Astrocyte of the spinal cord (primary cell): Measurements from ENCODE around the gene FBRSL1.

ENCODE experiments used
- DNase-seq: peaks from one replicate; pipeline ENCODE4 v3.0.0; 2011; ENCODE audit warnings: low read depth, low spot score
- H3K4me3 ChIP-seq: 2 replicates; pipeline ENCODE4 v1.5.1; 2011; ENCODE audit warnings: low read depth, mild to moderate bottlenecking, low read length, moderate library complexity
- CTCF ChIP-seq: IDR thresholded peaks from 2 replicates; pipeline ENCODE4 v1.5.1; 2012; ENCODE audit warnings: low read depth, mild to moderate bottlenecking, low read length, inconsistent platforms
- in situ Hi-C: cut with HindIII; loops from 2 replicates; pipeline ENCODE4 v1.10.0; 2017; ENCODE audit warnings: low sequenced_read_pairs

The FBRSL1 gene

GRCh38 chr12:132537049-132537448 is 47.1 kb downstream of the FBRSL1 start:
- H3K4me3 ChIP-seq, result no peak overlapping the region
- no peak for TF ChIP-seq CTCF
- in situ Hi-C loops, result no loop called here
- DNase-seq, result no peak

- DNase-seq, result no peak
- no peak overlapping the region for H3K4me3 ChIP-seq
- in situ Hi-C loops, result no loop called here
- TF ChIP-seq CTCF, result no peak
These were observed 48.1 kb downstream of the FBRSL1 start for GRCh38 chr12:132537836-132538662.

GRCh38 chr12:132538663-132538990 is 48.7 kb downstream of the FBRSL1 start:
- in situ Hi-C loops, result no loop called here
- no peak overlapping the region for H3K4me3 ChIP-seq
- TF ChIP-seq CTCF, result no peak
- DNase-seq, result no peak

GRCh38 chr12:132539016-132539773 is 49.2 kb downstream of the FBRSL1 start:
- TF ChIP-seq CTCF, result no peak
- H3K4me3 ChIP-seq, result no peak overlapping the region
- in situ Hi-C loops, result no loop called here

GRCh38 chr12:132540436-132540835 is 50.5 kb downstream of the FBRSL1 start:
- H3K4me3 ChIP-seq, result no peak overlapping the region
- in situ Hi-C loops, result no loop called here
- TF ChIP-seq CTCF, result no peak
- no peak for DNase-seq

More at GRCh38 chr12:132539016-132539773, 49.2 kb downstream of the FBRSL1 start:
- DNase-seq, result no peak

- no peak overlapping the region for H3K4me3 ChIP-seq
- no peak for DNase-seq
- TF ChIP-seq CTCF, result no peak
- in situ Hi-C loops, result no loop called here
These were observed 51.2 kb downstream of the FBRSL1 start for GRCh38 chr12:132541200-132541599.
